ENCODE results near the gene HCCS.

- TF ChIP-seq CTCF (IDR thresholded peaks at IDR 0.05 in 8 of 11, conservative IDR thresholded peaks at IDR 0.05 in 3 of 11) = no peak
- no peak for TF ChIP-seq POLR2A (IDR thresholded peaks at IDR 0.05)
Observed at GRCh38 chrX:11172415-11172814, 61.3 kb downstream of the HCCS start.
